DND-41 (cell line): ENCODE measurements around the gene FHIT.

Source experiments
- ATAC-seq: fragments of 200-7000 bp; cut with Tn5 transposase; 3 replicates; pipeline ENCODE4 v1.9.1; 2021; ENCODE audit warnings: low read depth; ENCODE audit not compliant: insufficient read depth
- DNase-seq: peaks from one replicate; pipeline ENCODE4 v3.0.0-alpha.2; 2020
- H2AFZ ChIP-seq: 2 replicates; pipeline ENCODE4 v1.6.0; 2012; ENCODE audit warnings: low read depth, low read length
- H3K27ac ChIP-seq: 2 replicates; pipeline ENCODE4 v1.5.1; 2012; ENCODE audit warnings: low read length, inconsistent platforms
- H3K27me3 ChIP-seq: fragments of 200-600 bp; sonication (generic); 2 replicates; pipeline ENCODE4 v1.6.0; 2012; ENCODE audit warnings: low read length, mild to moderate bottlenecking, inconsistent platforms; ENCODE audit not compliant: insufficient read depth, poor library complexity
- H3K36me3 ChIP-seq: 2 replicates; pipeline ENCODE4 v1.5.1; 2012; ENCODE audit warnings: low read length, inconsistent platforms; ENCODE audit not compliant: insufficient read depth
- H3K4me1 ChIP-seq: 2 replicates; pipeline ENCODE4 v1.5.1; 2012; ENCODE audit warnings: mild to moderate bottlenecking, low read length; ENCODE audit not compliant: insufficient read depth
- H3K4me2 ChIP-seq: 2 replicates; pipeline ENCODE4 v1.6.0; 2012; ENCODE audit warnings: mild to moderate bottlenecking, moderate library complexity, low read length, inconsistent platforms; ENCODE audit not compliant: insufficient read depth
- H3K4me3 ChIP-seq, 2 experiments: fragments of 200-600 bp in 1 of 2; shearing (Covaris generic) in 1 of 2; 2 replicates each; pipeline ENCODE4 v1.5.1; 2012 to 2016; ENCODE audit warnings: inconsistent platforms in 2 of 2, low read length in 2 of 2, mild to moderate bottlenecking in 2 of 2, low read depth in 1 of 2, moderate library complexity in 1 of 2
- H3K79me2 ChIP-seq: 2 replicates; pipeline ENCODE4 v1.6.0; 2012; ENCODE audit warnings: low read length, inconsistent platforms; ENCODE audit not compliant: insufficient read depth
- H3K9ac ChIP-seq: 2 replicates; pipeline ENCODE4 v1.6.0; 2012; ENCODE audit warnings: low read depth, mild to moderate bottlenecking, inconsistent platforms, low read length, moderate library complexity
- H3K9me3 ChIP-seq: 2 replicates; pipeline ENCODE4 v1.5.1; 2012; ENCODE audit warnings: low read length, moderate library complexity, mild to moderate bottlenecking, inconsistent platforms; ENCODE audit not compliant: insufficient read depth, severe bottlenecking
- H4K20me1 ChIP-seq: 2 replicates; pipeline ENCODE4 v1.6.0; 2012; ENCODE audit warnings: low read length; ENCODE audit not compliant: insufficient read depth
- EZH2 ChIP-seq: IDR thresholded peaks from 3 replicates; pipeline ENCODE4 v1.6.1; 2012; ENCODE audit warnings: borderline replicate concordance, low read depth, mild to moderate bottlenecking, moderate library complexity, low read length, inconsistent platforms; ENCODE audit not compliant: severe bottlenecking
- TF ChIP-seq, protein P1 (sequence below): IDR thresholded peaks from 2 replicates; pipeline ENCODE4 v1.5.1; 2012; ENCODE audit warnings: borderline replicate concordance, low read length, moderate library complexity, mild to moderate bottlenecking; ENCODE audit not compliant: poor library complexity, severe bottlenecking; ENCODE audit errors: extremely low read depth

Gene FHIT

DNA sequence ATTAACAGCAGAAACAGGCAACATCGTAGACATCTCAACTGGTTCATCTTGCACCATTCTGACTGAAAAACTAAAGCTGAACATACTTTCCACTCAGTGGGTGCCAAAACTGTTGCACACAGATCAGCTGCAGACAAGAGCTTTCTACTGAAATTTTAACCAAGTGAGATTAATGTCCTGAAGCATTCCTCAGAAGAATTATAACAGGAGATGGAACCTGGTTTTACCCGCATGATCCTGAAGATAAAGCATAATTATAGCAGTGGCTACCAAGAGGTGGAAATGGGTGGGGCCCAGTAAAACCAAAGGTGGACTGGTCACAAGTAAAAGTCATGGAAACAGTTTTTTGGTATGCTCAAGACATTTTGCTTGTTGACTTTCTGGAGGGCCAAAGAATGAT is 858.8 kb downstream of the FHIT start:
- H3K4me3 ChIP-seq, result no peak overlapping the region
- no peaks in the 10 kb centered on the region for H3K79me2 ChIP-seq
- H3K4me2 ChIP-seq, result no peak overlapping the region
- no peaks in the 10 kb centered on the region for H3K4me1 ChIP-seq
- ATAC-seq (no peak), DNase-seq (no peak)
- H3K9ac ChIP-seq, result no peak overlapping the region
- H3K9me3 ChIP-seq, result peaks cover 3% of the 10 kb centered on the region
- TF ChIP-seq, protein P1, sequence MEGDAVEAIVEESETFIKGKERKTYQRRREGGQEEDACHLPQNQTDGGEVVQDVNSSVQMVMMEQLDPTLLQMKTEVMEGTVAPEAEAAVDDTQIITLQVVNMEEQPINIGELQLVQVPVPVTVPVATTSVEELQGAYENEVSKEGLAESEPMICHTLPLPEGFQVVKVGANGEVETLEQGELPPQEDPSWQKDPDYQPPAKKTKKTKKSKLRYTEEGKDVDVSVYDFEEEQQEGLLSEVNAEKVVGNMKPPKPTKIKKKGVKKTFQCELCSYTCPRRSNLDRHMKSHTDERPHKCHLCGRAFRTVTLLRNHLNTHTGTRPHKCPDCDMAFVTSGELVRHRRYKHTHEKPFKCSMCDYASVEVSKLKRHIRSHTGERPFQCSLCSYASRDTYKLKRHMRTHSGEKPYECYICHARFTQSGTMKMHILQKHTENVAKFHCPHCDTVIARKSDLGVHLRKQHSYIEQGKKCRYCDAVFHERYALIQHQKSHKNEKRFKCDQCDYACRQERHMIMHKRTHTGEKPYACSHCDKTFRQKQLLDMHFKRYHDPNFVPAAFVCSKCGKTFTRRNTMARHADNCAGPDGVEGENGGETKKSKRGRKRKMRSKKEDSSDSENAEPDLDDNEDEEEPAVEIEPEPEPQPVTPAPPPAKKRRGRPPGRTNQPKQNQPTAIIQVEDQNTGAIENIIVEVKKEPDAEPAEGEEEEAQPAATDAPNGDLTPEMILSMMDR, result no peak
- TF ChIP-seq EZH2, result no peak
- no peaks in the 10 kb centered on the region for H3K27me3 ChIP-seq
- H3K27ac ChIP-seq, result no peak overlapping the region
- H2AFZ ChIP-seq, result no peak overlapping the region
- no peaks in the 10 kb centered on the region for H4K20me1 ChIP-seq
- no peaks in the 10 kb centered on the region for H3K36me3 ChIP-seq

DNA sequence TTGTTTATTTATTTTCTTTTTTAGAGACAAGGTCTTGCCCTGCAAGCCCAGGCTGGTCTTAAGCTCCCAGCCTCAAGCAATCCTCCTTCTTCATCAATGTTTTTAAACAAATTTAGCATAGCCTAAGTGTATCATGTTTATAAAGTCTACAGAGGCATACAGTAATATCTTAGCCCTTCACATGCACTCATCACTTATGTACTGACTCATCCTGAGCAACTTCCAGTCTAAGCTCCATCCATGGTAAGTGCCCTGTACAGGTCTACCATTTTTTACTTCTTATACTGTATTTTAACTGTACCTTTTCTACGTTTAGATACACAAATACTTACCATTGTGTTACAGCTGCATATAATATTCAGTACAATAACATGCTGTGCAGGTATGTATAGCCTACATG is 860.0 kb downstream of the FHIT start:
- Histone ChIP-seq H4K20me1 (no peaks in the 10 kb centered on the region), H3K4me3 (no peak overlapping the region), H3K9me3 (no peaks in the 10 kb centered on the region), H3K4me1 (no peaks in the 10 kb centered on the region), H3K36me3 (no peaks in the 10 kb centered on the region), H3K4me2 (no peak overlapping the region), H3K9ac (no peak overlapping the region), H2AFZ (no peak overlapping the region), H3K79me2 (no peaks in the 10 kb centered on the region), H3K27ac (no peak overlapping the region), H3K27me3 (no peaks in the 10 kb centered on the region)
- no peak for ATAC-seq
- TF ChIP-seq, protein P1, result no peak
- no peak for TF ChIP-seq EZH2
- DNase-seq, result no peak

DNA sequence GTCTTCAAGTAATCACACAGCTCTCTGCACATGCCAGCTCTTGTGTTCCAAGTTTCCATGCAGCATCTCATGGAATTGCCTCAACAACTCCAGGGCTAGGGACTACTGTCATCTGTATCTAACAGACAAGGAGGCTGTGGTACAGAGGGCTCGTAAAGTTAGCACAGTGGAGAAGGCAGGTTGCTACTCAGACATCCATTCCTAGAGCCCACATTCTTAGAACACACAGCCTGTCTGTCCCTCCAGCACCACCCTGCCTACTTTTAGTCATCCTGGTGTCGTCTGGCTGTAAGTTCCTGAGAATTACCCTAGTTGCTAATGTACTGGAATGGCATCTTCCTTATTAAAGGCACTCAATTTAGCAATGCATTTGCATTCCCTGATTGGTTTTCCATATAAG is 862.5 kb downstream of the FHIT start:
- Histone ChIP-seq H3K27me3 (no peaks in the 10 kb centered on the region), H3K4me3 (no peak overlapping the region), H3K79me2 (no peaks in the 10 kb centered on the region), H3K36me3 (no peaks in the 10 kb centered on the region), H3K27ac (no peak overlapping the region), H3K9ac (no peak overlapping the region), H4K20me1 (no peaks in the 10 kb centered on the region), H2AFZ (no peak overlapping the region), H3K4me1 (no peaks in the 10 kb centered on the region), H3K9me3 (no peaks in the 10 kb centered on the region), H3K4me2 (no peak overlapping the region)
- TF ChIP-seq EZH2, result no peak
- TF ChIP-seq, protein P1, result no peak
- DNase-seq, result no peak
- no peak for ATAC-seq

DNA sequence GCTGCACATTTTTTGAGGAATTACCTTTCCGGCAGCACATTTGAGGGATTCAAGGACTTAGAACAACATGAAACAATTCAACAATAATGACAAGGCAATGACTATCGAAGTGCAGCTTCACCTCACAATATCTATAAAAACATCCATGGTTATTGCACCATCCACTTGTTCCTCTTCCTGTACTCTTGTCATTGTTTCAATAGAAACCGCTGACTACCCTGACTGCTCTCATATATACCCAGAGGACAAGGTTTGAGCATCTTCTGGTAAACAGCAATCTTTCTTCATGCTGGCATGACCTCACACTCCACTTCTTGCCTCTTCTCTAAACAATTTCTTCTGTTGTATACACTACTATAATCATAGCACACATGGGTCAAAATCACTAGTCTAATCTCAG is 864.9 kb downstream of the FHIT start:
- H3K27ac ChIP-seq, result no peak overlapping the region

More for the DNA sequence above, 864.9 kb downstream of the FHIT start:
- no peak overlapping the region for H3K4me2 ChIP-seq
- no peaks in the 10 kb centered on the region for H3K79me2 ChIP-seq
- TF ChIP-seq, protein P1, result no peak
- no peak for TF ChIP-seq EZH2
- H3K4me1 ChIP-seq, result no peaks in the 10 kb centered on the region
- H4K20me1 ChIP-seq, result no peaks in the 10 kb centered on the region
- no peak overlapping the region for H3K4me3 ChIP-seq
- no peak overlapping the region for H3K9ac ChIP-seq
- no peaks in the 10 kb centered on the region for H3K27me3 ChIP-seq
- DNase-seq (no peak), ATAC-seq (no peak)
- no peaks in the 10 kb centered on the region for H3K36me3 ChIP-seq
- H2AFZ ChIP-seq, result no peak overlapping the region
- H3K9me3 ChIP-seq, result no peaks in the 10 kb centered on the region
